Activated CD4-positive, alpha-beta T cell treated with anti-CD3 and anti-CD28 coated beads, Interleukin-2, amount 10 ng/mL, durations not matched to agents 24 days and 14 days (primary cell): ENCODE measurements around the gene UBXN1. TPM values are rescaled to one million over a fixed set of nuclear protein-coding genes. Genes with fewer than 3 reads are reported as not detected.
A peak's percentile ranks its signal among the peaks of the same experiment; 100 is the strongest.
"Not testable (repeated sequence)": the region's sequence is repeated elsewhere in the genome, so short reads cannot be mapped to it uniquely, and the experiment has no call there.

ENCODE experiments used
- DNase-seq: peaks from one replicate; pipeline ENCODE4 v3.0.0; 2022
- H3K27ac Mint-ChIP-seq: one replicate; pipeline ENCODE4 v1.8.0; 2022; ENCODE audit warnings: mild to moderate bottlenecking, mixed read lengths
- H3K27me3 Mint-ChIP-seq: one replicate; pipeline ENCODE4 v1.8.0; 2022; ENCODE audit warnings: mixed read lengths
- H3K36me3 Mint-ChIP-seq: one replicate; pipeline ENCODE4 v1.8.0; 2022; ENCODE audit warnings: low read depth, mild to moderate bottlenecking, mixed read lengths
- H3K4me1 Mint-ChIP-seq: one replicate; pipeline ENCODE4 v1.8.0; 2021; ENCODE audit warnings: mixed read lengths
- H3K4me3 Mint-ChIP-seq: one replicate; pipeline ENCODE4 v1.8.0; 2022; ENCODE audit warnings: mild to moderate bottlenecking, moderate library complexity, mixed read lengths
- H3K9me3 Mint-ChIP-seq: one replicate; pipeline ENCODE4 v1.8.0; 2021; ENCODE audit warnings: mixed read lengths
- intact Hi-C: fragments of 100-400 bp; cut with micrococcal nuclease; formaldehyde crosslinking; loops from one replicate; pipeline ENCODE4 v1.15.1; 2023
- total RNA-seq: library from RNA; stranded (reverse); gene quantifications from 2 replicates; pipeline ENCODE4 v1.2.3, GENCODE V29; 2022

The UBXN1 gene
- total RNA-seq, 1 donor from 2014 or later: 118 TPM

GRCh38 chr11:62656796-62657429 lies 22.0 kb downstream of the UBXN1 start:
- DNase-seq: no peak
- H3K4me3 Mint-ChIP-seq: no peak overlapping the region
- H3K27me3 Mint-ChIP-seq: no peaks in the 10 kb centered on the region
- H3K27ac Mint-ChIP-seq: no peak overlapping the region
- no peaks in the 10 kb centered on the region for H3K9me3 Mint-ChIP-seq
- H3K4me1 Mint-ChIP-seq: peaks cover 15% of the 10 kb centered on the region
- peaks cover 4% of the 10 kb centered on the region for H3K36me3 Mint-ChIP-seq
- intact Hi-C loops: no loop called here

- no peak for DNase-seq
- no peaks in the 10 kb centered on the region for H3K9me3 Mint-ChIP-seq
- H3K27me3 Mint-ChIP-seq: no peaks in the 10 kb centered on the region
- H3K36me3 Mint-ChIP-seq: peaks cover 9% of the 10 kb centered on the region
- peak overlapping the region; percentile 63 for H3K4me3 Mint-ChIP-seq
- H3K4me1 Mint-ChIP-seq: peaks cover 17% of the 10 kb centered on the region
- peak overlapping the region; percentile 72 for H3K27ac Mint-ChIP-seq
- intact Hi-C loops: no loop called here
Measured at GRCh38 chr11:62654297-62654696, 24.6 kb downstream of the UBXN1 start.

DNA sequence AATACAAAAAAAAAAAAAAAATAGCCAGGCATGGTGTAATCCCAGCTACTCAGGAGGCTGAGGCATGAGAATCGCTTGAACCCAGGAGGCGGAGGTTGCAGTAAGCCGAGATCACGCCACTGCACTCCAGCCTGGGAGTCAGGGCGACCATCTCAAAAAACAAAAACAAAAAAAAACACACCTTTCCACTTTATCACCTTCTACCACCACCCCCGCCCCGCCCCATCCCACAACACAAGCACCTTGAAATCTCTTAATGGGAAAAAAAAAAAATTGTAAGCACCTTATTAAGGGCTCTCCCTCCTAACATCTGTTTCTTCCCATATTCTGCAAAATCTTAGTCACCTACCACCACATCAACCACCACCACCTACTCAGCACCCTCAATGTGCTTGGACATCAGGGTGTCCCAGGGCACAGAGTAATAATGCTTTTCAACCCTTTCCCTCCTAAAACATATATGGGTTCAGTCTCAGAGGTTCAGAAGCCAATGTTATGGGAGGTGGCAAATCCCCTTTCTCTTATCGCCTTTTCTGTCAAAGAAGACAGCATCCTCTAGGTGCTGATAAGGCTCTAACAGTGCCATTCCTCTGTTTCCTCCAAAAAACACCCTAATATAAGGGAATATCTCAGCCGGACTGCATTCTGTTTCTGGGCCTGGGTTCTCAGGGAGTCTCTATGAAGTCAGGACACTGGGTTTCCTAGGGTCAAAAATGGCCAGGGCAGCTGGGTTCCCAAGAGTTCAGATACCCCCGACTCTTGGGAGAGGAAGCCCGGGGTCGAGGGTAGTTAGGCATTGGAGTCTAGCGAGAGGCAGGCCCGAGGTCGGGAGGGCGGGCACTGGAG lies 26.5 kb downstream of the UBXN1 start:
- Mint-ChIP-seq H3K36me3 (peaks cover 16% of the 10 kb centered on the region), H3K27ac (peak overlapping the region; percentile 94), H3K4me1 (peaks cover 19% of the 10 kb centered on the region), H3K27me3 (no peaks in the 10 kb centered on the region), H3K9me3 (no peaks in the 10 kb centered on the region), H3K4me3 (peak overlapping the region; percentile 98)
- intact Hi-C loops: loop anchor here (1.0 to 2.0 kb wide), 9 partner anchors 11 to 61 kb away; partner anchors contain the start of genes C11orf98, CSKMT, ROM1 and TUT1
- no peak for DNase-seq

DNA sequence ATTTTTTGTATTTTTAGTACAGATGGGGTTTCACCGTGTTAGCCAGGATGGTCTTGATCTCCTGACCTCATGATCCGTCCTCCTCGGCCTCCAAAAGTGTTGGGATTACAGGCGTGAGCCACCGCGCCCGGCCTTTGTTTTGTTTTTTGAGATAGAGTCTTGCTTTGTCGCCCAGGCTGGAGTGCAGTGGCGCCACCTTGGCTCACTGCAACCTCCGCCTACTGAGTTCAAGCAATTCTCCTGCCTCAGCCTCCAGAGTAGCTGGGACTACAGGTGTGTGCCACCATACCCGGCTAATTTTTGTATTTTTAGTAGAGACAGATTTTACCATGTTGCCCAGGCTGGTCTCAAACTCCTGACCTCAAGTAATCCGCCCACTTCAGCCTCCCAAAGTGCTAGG lies 28.6 kb downstream of the UBXN1 start:
- DNase-seq, H3K27me3 Mint-ChIP-seq, H3K4me3 Mint-ChIP-seq, H3K9me3 Mint-ChIP-seq, intact Hi-C loops, H3K27ac Mint-ChIP-seq: not testable (repeated sequence)
- peaks cover 26% of the 10 kb centered on the region for H3K4me1 Mint-ChIP-seq
- H3K36me3 Mint-ChIP-seq: peaks cover 24% of the 10 kb centered on the region

GRCh38 chr11:62649486-62649885 lies 29.4 kb downstream of the UBXN1 start:
- no peaks in the 10 kb centered on the region for H3K9me3 Mint-ChIP-seq
- peaks cover 29% of the 10 kb centered on the region for H3K36me3 Mint-ChIP-seq
- H3K4me3 Mint-ChIP-seq: no peak overlapping the region
- no peak overlapping the region for H3K27ac Mint-ChIP-seq
- intact Hi-C loops: no loop called here
- H3K27me3 Mint-ChIP-seq: no peaks in the 10 kb centered on the region
- no peak for DNase-seq
- H3K4me1 Mint-ChIP-seq: peaks cover 30% of the 10 kb centered on the region

DNA sequence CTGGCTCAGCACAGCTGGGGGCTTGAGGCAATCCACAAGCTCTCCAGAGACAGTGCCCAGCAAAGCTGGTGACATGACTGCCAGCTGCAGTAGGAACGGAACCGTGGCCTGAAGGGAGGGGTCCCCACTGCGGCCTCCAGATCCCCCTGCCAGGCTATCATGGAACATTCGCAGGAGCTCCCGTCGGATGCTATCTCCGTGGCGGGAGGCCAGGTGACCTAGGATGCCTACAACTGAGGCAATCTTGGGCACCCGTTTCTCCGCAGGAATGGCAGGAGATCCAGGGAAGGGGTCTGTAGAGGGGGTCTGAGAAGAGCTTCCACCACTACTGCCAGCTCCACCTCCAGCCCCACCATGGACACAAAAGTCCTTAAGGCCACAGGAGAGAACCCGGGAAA lies 29.9 kb downstream of the UBXN1 start:
- intact Hi-C loops: no loop called here
- Mint-ChIP-seq H3K4me3 (no peak overlapping the region), H3K36me3 (peaks cover 35% of the 10 kb centered on the region), H3K4me1 (peaks cover 29% of the 10 kb centered on the region), H3K9me3 (no peaks in the 10 kb centered on the region), H3K27me3 (no peaks in the 10 kb centered on the region), H3K27ac (no peak overlapping the region)
- no peak for DNase-seq

DNA sequence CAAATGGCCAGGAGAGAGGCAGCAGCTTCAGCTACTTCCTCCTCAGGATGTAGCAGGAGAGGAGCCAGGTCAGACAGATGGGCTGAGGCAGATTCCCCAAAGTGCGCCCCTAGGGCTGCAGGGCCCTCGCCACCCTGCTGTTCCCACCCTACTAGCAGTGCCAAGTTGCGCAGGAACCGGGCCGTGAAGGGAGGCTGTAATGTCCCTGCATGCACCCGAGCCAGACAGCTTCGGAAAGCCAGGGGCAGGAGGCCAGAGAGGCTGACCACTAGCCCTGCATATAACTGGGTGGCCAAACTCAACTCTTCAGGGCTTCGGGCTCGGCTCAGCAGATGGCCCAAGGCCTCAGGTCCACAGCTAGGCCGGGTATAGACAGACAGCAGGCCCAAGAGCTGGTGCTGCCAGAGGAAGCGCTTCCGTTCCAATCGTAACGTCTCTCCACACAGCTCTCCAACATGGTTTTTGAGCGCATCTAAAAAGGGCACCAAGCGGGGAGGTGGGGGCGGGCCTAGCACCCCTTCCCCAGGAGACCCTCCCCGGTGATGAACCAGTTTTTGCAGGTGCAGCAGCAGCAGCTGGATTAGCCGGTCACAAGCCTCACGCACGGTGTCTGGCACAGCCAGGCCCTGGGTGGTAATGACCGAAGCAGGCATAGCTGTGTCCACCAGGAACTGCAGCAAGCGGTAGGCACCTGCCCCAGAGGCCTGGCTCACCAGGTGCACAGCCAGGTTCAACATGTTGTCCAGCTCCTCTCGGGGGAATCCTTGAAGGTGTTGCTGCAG lies 30.5 kb downstream of the UBXN1 start:
- Mint-ChIP-seq H3K9me3 (no peaks in the 10 kb centered on the region), H3K27me3 (no peaks in the 10 kb centered on the region), H3K27ac (no peak overlapping the region), H3K36me3 (peaks cover 36% of the 10 kb centered on the region), H3K4me1 (peaks cover 26% of the 10 kb centered on the region), H3K4me3 (no peak overlapping the region)
- intact Hi-C loops: no loop called here
- no peak for DNase-seq

DNA sequence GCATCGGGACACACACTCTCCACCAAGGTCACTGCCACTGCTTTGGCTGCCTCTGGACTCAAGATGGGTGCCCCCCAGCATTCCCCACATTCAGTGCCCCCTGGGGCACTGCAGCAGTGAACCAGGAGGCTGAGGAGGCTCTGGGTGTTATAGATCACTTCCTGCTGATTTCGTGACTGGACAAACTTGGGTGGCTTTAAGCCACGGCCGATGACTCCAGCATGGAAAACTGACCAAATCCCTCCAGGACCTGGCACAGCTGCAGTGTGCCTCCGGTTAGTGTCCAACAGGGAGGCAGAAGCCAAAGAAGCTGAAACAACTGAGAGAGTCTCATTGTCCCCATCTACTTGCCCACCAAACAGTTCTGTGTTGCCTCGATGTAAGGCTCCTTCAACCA lies 31.3 kb downstream of the UBXN1 start:
- Mint-ChIP-seq H3K9me3 (no peaks in the 10 kb centered on the region), H3K36me3 (peaks cover 42% of the 10 kb centered on the region), H3K27me3 (no peaks in the 10 kb centered on the region), H3K27ac (no peak overlapping the region), H3K4me1 (peaks cover 24% of the 10 kb centered on the region), H3K4me3 (no peak overlapping the region)
- intact Hi-C loops: loop anchor here (2.0 kb wide), 1 partner anchor 75 kb away; the partner anchor contains the start of gene EEF1G
- DNase-seq: no peak

- peaks cover 41% of the 10 kb centered on the region for H3K36me3 Mint-ChIP-seq
- intact Hi-C loops: loop anchor here (1.0 to 2.0 kb wide), 6 partner anchors 18 to 81 kb away; partner anchors contain the start of genes C11orf98, CSKMT, EEF1G and ROM1
- H3K4me1 Mint-ChIP-seq: peaks cover 20% of the 10 kb centered on the region
- H3K4me3 Mint-ChIP-seq: peak overlapping the region; percentile 99
- H3K27me3 Mint-ChIP-seq: no peaks in the 10 kb centered on the region
- no peaks in the 10 kb centered on the region for H3K9me3 Mint-ChIP-seq
- peak overlapping the region; percentile 96 for H3K27ac Mint-ChIP-seq
- DNase-seq: no peak
Measured at GRCh38 chr11:62646825-62647608, 31.9 kb downstream of the UBXN1 start.

- Mint-ChIP-seq H3K4me3 (peak within 1 kb of the TSS; percentile 99), H3K27ac (peak within 1 kb of the TSS; percentile 96), H3K4me1 (peaks cover 21% of the 10 kb centered on the region), H3K36me3 (peaks cover 44% of the 10 kb centered on the region), H3K9me3 (no peaks in the 10 kb centered on the region), H3K27me3 (no peaks in the 10 kb centered on the region)
- intact Hi-C loops: loop anchor here (1.0 to 2.0 kb wide), 6 partner anchors 19 to 82 kb away; partner anchors contain the start of genes C11orf98, CSKMT, EEF1G and ROM1
- DNase-seq: peak; percentile 99
Measured at GRCh38 chr11:62645946-62646824, 32.7 kb downstream of the UBXN1 start, which contains the start of gene GANAB. GANAB (minus strand) TSS chr11:62646613; CDS start chr11:62646599, 14 bp downstream.

- intact Hi-C loops: no loop called here
- Mint-ChIP-seq H3K27ac (peak overlapping the region; percentile 96), H3K27me3 (no peaks in the 10 kb centered on the region), H3K9me3 (no peaks in the 10 kb centered on the region), H3K36me3 (peaks cover 47% of the 10 kb centered on the region), H3K4me1 (peaks cover 25% of the 10 kb centered on the region), H3K4me3 (peak overlapping the region; percentile 99)
- no peak for DNase-seq
Measured at GRCh38 chr11:62645671-62645945, 33.3 kb downstream of the UBXN1 start.

DNA sequence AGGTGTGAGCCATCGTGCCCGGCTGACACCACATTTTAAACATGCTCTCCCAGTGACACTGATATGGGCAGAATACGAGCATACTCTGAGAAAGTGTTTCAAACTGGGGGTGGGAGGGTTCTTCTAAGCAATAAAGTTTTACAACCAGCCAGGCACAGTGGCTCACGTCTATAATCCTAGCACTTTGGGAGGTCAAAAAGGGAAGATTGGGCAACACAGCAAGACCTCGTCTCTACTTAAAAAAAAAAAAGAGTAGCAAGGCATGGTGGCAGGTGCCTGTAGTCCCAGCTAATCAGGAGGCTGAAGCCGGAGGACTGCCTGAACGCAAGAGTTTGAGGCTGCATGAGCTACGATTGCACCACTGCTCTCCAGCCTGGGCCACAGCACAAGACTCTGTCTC lies 34.7 kb downstream of the UBXN1 start:
- Mint-ChIP-seq H3K4me1 (peaks cover 34% of the 10 kb centered on the region), H3K9me3 (no peaks in the 10 kb centered on the region), H3K27me3 (no peaks in the 10 kb centered on the region), H3K27ac (peak overlapping the region; percentile 41), H3K36me3 (peaks cover 47% of the 10 kb centered on the region), H3K4me3 (peak overlapping the region; percentile 30)
- no peak for DNase-seq
- intact Hi-C loops: no loop called here
